ENCODE data around the gene PCBP3.

DNA sequence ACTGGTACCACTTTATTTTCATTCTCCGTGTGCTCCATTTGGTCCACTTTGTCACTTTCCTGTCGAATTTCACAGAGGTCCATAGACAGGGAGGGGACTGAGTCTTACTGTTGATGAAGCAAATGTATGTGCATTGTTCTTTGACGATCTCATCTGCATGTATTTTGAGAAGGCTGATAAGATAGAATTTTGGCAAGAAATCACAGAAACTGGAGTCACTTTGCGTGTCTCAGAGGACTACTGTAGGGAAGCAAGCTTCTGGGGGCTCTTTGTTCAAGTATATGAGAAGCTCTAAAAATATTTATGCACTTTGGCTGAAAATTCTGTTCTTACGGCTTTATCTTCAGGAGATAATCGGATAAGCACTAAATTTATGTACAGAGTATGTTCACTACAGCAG, 78.1 kb downstream of the PCBP3 start:
- TF ChIP-seq, protein P1, sequence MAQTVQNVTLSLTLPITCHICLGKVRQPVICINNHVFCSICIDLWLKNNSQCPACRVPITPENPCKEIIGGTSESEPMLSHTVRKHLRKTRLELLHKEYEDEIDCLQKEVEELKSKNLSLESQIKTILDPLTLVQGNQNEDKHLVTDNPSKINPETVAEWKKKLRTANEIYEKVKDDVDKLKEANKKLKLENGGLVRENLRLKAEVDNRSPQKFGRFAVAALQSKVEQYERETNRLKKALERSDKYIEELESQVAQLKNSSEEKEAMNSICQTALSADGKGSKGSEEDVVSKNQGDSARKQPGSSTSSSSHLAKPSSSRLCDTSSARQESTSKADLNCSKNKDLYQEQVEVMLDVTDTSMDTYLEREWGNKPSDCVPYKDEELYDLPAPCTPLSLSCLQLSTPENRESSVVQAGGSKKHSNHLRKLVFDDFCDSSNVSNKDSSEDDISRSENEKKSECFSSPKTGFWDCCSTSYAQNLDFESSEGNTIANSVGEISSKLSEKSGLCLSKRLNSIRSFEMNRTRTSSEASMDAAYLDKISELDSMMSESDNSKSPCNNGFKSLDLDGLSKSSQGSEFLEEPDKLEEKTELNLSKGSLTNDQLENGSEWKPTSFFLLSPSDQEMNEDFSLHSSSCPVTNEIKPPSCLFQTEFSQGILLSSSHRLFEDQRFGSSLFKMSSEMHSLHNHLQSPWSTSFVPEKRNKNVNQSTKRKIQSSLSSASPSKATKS (CRISPR knock-in tag; IDR thresholded peaks at IDR 0.05): no peak
- no peak for TF ChIP-seq JUNB (CRISPR knock-in tag; IDR thresholded peaks at IDR 0.05; ENCODE audit: borderline replicate concordance)
- TF ChIP-seq GPBP1L1 (CRISPR knock-in tag; IDR thresholded peaks at IDR 0.05): no peak
- TF ChIP-seq EZH2 (conservative IDR thresholded peaks at IDR 0.05; ENCODE audit: low read depth, low read length): no peak
- TF ChIP-seq, protein P2, sequence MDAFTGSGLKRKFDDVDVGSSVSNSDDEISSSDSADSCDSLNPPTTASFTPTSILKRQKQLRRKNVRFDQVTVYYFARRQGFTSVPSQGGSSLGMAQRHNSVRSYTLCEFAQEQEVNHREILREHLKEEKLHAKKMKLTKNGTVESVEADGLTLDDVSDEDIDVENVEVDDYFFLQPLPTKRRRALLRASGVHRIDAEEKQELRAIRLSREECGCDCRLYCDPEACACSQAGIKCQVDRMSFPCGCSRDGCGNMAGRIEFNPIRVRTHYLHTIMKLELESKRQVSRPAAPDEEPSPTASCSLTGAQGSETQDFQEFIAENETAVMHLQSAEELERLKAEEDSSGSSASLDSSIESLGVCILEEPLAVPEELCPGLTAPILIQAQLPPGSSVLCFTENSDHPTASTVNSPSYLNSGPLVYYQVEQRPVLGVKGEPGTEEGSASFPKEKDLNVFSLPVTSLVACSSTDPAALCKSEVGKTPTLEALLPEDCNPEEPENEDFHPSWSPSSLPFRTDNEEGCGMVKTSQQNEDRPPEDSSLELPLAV (CRISPR knock-in tag; conservative IDR thresholded peaks at IDR 0.05; ENCODE audit: low read depth): no peak
- no peak for TF ChIP-seq NFE2 (CRISPR knock-in tag; IDR thresholded peaks at IDR 0.05)
- TF ChIP-seq ZNF232 (CRISPR knock-in tag; IDR thresholded peaks at IDR 0.05; ENCODE audit: borderline replicate concordance): no peak
- TF ChIP-seq ZNF781 (CRISPR knock-in tag; IDR thresholded peaks at IDR 0.05; ENCODE audit: borderline replicate concordance, not compliant biosample characterization): no peak

Measured in HepG2 (cell line).